Lung (tissue), 12 donors: ENCODE measurements around the gene HTR2C. TPM values are rescaled to one million over a fixed set of nuclear protein-coding genes. Genes with fewer than 3 reads are reported as not detected.
A peak's percentile ranks its signal among the peaks of the same experiment; 100 is the strongest.

ENCODE experiments used
- ATAC-seq: fragments of 200-7000 bp; cut with Tn5 transposase; one replicate; pipeline ENCODE4 v1.9.1; 2020; ENCODE audit warnings: moderate number of reproducible peaks; ENCODE audit not compliant: insufficient read depth, low FRiP score
- DNase-seq, 3 donors: peaks; one replicate each; pipeline ENCODE4 v3.0.0-alpha.2; 2013 to 2017
- H3K27ac ChIP-seq, 2 donors: one replicate each; pipeline ENCODE4 v1.5.1; 2013; ENCODE audit warnings: mild to moderate bottlenecking in 2 of 2, moderate library complexity in 2 of 2, control low read depth in 1 of 2, inconsistent platforms in 1 of 2, low read depth in 1 of 2, low read length in 1 of 2
- H3K27me3 ChIP-seq, 3 donors: one replicate each; pipeline ENCODE4 v1.5.1; 2013; ENCODE audit warnings: low read length in 2 of 3; ENCODE audit not compliant: control insufficient read depth in 3 of 3, insufficient read depth in 3 of 3
- H3K36me3 ChIP-seq, 4 donors: one replicate each; pipeline ENCODE4 v1.5.1; 2013; ENCODE audit warnings: low read length in 4 of 4, mild to moderate bottlenecking in 1 of 4, moderate library complexity in 1 of 4; ENCODE audit not compliant: control insufficient read depth in 4 of 4, insufficient read depth in 4 of 4
- H3K4me1 ChIP-seq, 5 donors: one replicate each; pipeline ENCODE4 v1.5.1; 2013; ENCODE audit warnings: low read length in 5 of 5, mild to moderate bottlenecking in 2 of 5, moderate library complexity in 1 of 5; ENCODE audit not compliant: control insufficient read depth in 5 of 5, insufficient read depth in 5 of 5
- H3K4me3 ChIP-seq: one replicate; pipeline ENCODE4 v1.5.1; 2013; ENCODE audit warnings: mild to moderate bottlenecking, control low read depth, moderate library complexity
- H3K9ac ChIP-seq, 2 donors: one replicate each; pipeline ENCODE4 v1.5.1; 2013; ENCODE audit warnings: low read length in 2 of 2, control low read depth in 1 of 2; ENCODE audit not compliant: insufficient read depth in 1 of 2
- H3K9me3 ChIP-seq, 4 donors: one replicate each; pipeline ENCODE4 v1.5.1; 2013; ENCODE audit warnings: low read length in 3 of 4, mild to moderate bottlenecking in 1 of 4, moderate library complexity in 1 of 4; ENCODE audit not compliant: control insufficient read depth in 4 of 4, insufficient read depth in 3 of 4
- WGBS, 2 donors: extraction: QIAGEN DNeasy Blood & Tissue Kit; methylation state at CpG; one replicate each; pipeline ENCODE4 v1.1.7; 2013; 5-methylcytosine and 5-hydroxymethylcytosine counted together
- polyA plus RNA-seq, 2 donors: library from polyadenylated mRNA; stranded (reverse); fragments of 200-250 nt; gene quantifications; one replicate each; pipeline ENCODE4 v1.2.1, GENCODE V29; 2013
- total RNA-seq, 2 donors: library from RNA; depleted of rRNA in 1 of 2; stranded (reverse); fragments of >200 nt in 1 of 2; gene quantifications; one replicate each; pipeline ENCODE4 v1.2.1, GENCODE V29; 2014 to 2021
- TF ChIP-seq, protein P1 (sequence below): IDR thresholded peaks from 2 replicates; pipeline ENCODE4 v1.5.1; 2012; ENCODE audit warnings: mild to moderate bottlenecking; ENCODE audit errors: control extremely low read depth, extremely low read depth
- donor health status: control.
- donor health status: control.
- donor health status: Bipolar disorder and iron deficiency.
- donor health status: healthy.
- donor health status: DM: yes; HTN: yes; CAD: no.

The HTR2C gene
- total and polyA plus RNA-seq, 4 donors: 0.23 TPM; not detected in 3

DNA sequence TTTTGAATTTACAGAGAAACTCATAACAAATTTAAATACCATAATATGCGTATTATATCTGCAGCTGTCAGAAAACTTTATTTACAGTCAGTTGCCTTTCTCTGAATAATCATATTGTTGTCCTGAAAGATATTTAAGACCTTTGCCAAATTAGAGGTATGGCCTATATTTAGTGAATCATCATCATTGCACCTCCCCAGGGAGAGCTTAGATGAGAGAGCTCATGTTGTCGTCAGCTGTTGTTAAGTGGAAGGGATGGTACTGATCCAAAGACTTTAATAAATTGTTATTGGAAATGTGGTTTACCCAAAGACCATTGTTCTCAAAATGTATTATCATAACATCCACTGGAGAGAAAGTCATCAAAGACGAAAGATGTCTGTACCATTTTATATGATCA, 128.6 kb downstream of the HTR2C start:
- no peak overlapping the region for H3K27ac ChIP-seq
- H3K4me3 ChIP-seq: no peak overlapping the region
- WGBS, 2 donors: 70 to 85% methylated on average over 3 of the region's 3 CpGs
- ATAC-seq (no peak), DNase-seq (no peak)
- H3K9me3 ChIP-seq: no peaks in the 10 kb centered on the region
- TF ChIP-seq, protein P1, sequence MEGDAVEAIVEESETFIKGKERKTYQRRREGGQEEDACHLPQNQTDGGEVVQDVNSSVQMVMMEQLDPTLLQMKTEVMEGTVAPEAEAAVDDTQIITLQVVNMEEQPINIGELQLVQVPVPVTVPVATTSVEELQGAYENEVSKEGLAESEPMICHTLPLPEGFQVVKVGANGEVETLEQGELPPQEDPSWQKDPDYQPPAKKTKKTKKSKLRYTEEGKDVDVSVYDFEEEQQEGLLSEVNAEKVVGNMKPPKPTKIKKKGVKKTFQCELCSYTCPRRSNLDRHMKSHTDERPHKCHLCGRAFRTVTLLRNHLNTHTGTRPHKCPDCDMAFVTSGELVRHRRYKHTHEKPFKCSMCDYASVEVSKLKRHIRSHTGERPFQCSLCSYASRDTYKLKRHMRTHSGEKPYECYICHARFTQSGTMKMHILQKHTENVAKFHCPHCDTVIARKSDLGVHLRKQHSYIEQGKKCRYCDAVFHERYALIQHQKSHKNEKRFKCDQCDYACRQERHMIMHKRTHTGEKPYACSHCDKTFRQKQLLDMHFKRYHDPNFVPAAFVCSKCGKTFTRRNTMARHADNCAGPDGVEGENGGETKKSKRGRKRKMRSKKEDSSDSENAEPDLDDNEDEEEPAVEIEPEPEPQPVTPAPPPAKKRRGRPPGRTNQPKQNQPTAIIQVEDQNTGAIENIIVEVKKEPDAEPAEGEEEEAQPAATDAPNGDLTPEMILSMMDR: no peak
- H3K36me3 ChIP-seq: no peaks in the 10 kb centered on the region
- H3K4me1 ChIP-seq: no peaks in the 10 kb centered on the region
- H3K9ac ChIP-seq: no peak overlapping the region
- H3K27me3 ChIP-seq: peaks cover 0 to 42% (median 9%) of the 10 kb centered on the region in 3 donors

GRCh38 chrX:114715096-114715495, 131.2 kb downstream of the HTR2C start:
- no peak overlapping the region for H3K9ac ChIP-seq
- peaks cover 0 to 36% (median 7%) of the 10 kb centered on the region in 3 donors for H3K27me3 ChIP-seq
- H3K27ac ChIP-seq: no peak overlapping the region
- peak in 2 of 3 donors; percentile 0 to 3 for DNase-seq
- no peaks in the 10 kb centered on the region for H3K9me3 ChIP-seq
- TF ChIP-seq, protein P1: no peak
- H3K4me1 ChIP-seq: no peaks in the 10 kb centered on the region
- 58 to 80% methylated on average over 3 of the region's 3 CpGs for WGBS, 2 donors
- no peak overlapping the region for H3K4me3 ChIP-seq
- no peak for ATAC-seq
- no peaks in the 10 kb centered on the region for H3K36me3 ChIP-seq

- DNase-seq (no peak), ATAC-seq (no peak)
- Histone ChIP-seq H3K4me3 (no peak overlapping the region), H3K27me3 (peaks cover 0 to 31% (median 7%) of the 10 kb centered on the region in 3 donors), H3K4me1 (no peaks in the 10 kb centered on the region), H3K36me3 (no peaks in the 10 kb centered on the region), H3K9me3 (no peaks in the 10 kb centered on the region), H3K9ac (no peak overlapping the region), H3K27ac (no peak overlapping the region)
- WGBS, 2 donors: 46% methylated on average over 6 of the region's 6 CpGs
- TF ChIP-seq, protein P1: no peak
These were observed 134.0 kb downstream of the HTR2C start for GRCh38 chrX:114717921-114718320.

DNA sequence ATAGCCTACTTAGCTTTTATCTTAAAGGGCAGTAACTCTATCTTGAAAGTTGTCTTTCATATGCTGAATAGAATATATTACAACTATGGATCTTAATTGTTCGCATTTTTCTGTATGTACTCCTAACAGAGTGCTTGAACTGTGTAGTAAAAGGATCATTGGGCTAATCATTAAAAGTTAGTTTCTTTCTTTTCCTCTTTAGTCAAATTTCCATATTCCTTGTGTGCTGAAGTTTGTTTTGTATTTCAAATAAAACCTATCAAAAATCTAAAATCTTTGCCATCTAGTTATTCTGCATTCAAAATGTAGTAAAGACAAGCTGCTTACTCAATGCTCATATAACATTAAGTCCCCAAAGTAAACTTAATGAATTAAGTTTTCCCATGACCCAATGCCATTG, 182.7 kb downstream of the HTR2C start:
- peaks cover 0 to 4% (median 0%) of the 10 kb centered on the region in 3 donors for H3K27me3 ChIP-seq
- no peak for DNase-seq
- H3K4me1 ChIP-seq: no peaks in the 10 kb centered on the region
- no peaks in the 10 kb centered on the region for H3K36me3 ChIP-seq
- ATAC-seq: no peak
- H3K9me3 ChIP-seq: peaks cover 0 to 2% (median 0%) of the 10 kb centered on the region in 4 donors
- H3K27ac ChIP-seq: no peak overlapping the region
- H3K4me3 ChIP-seq: no peak overlapping the region
- no peak overlapping the region for H3K9ac ChIP-seq
- 59 to 66% methylated on average over 1 of the region's 1 CpG for WGBS, 2 donors
- TF ChIP-seq, protein P1: no peak
